H9 (cell line): Measurements from ENCODE around the gene USP9X. TPM values are rescaled to one million over a fixed set of nuclear protein-coding genes. Genes with fewer than 3 reads are reported as not detected.

ENCODE experiments used
- DNase-seq: peaks from one replicate; pipeline ENCODE4 v3.0.0-alpha.2; 2017
- H2AFZ ChIP-seq: one replicate; pipeline ENCODE4 v1.6.1; 2013; ENCODE audit warnings: mild to moderate bottlenecking, low read length, control low read depth, moderate library complexity
- H2AK5ac ChIP-seq: 2 replicates; pipeline ENCODE4 v1.6.1; 2013; ENCODE audit warnings: low read length, control low read depth, mixed read lengths; ENCODE audit not compliant: insufficient read length
- H2BK120ac ChIP-seq: one replicate; pipeline ENCODE4 v1.6.1; 2013; ENCODE audit warnings: low read depth, mild to moderate bottlenecking, low read length, control low read depth, inconsistent platforms; ENCODE audit not compliant: poor library complexity, severe bottlenecking
- H2BK12ac ChIP-seq: 2 replicates; pipeline ENCODE4 v1.6.1; 2013; ENCODE audit warnings: low read length, control low read depth, mixed read lengths, low read depth; ENCODE audit not compliant: insufficient read length
- H2BK15ac ChIP-seq: 2 replicates; pipeline ENCODE4 v1.6.1; 2013; ENCODE audit warnings: low read depth, low read length, control low read depth
- H2BK20ac ChIP-seq: one replicate; pipeline ENCODE4 v1.6.1; 2013; ENCODE audit warnings: low read depth, mild to moderate bottlenecking, low read length, control low read depth, inconsistent platforms; ENCODE audit not compliant: poor library complexity, severe bottlenecking
- H2BK5ac ChIP-seq: 2 replicates; pipeline ENCODE4 v1.6.1; 2013; ENCODE audit warnings: low read length, control low read depth, mixed read lengths; ENCODE audit not compliant: insufficient read length
- H3K14ac ChIP-seq: 2 replicates; pipeline ENCODE4 v1.6.1; 2013; ENCODE audit warnings: low read length, control low read depth; ENCODE audit not compliant: insufficient read depth
- H3K18ac ChIP-seq: 2 replicates; pipeline ENCODE4 v1.6.1; 2013; ENCODE audit warnings: low read depth, mild to moderate bottlenecking, mixed read lengths, low read length, control low read depth; ENCODE audit not compliant: insufficient read length
- H3K23ac ChIP-seq: 2 replicates; pipeline ENCODE4 v1.6.1; 2013; ENCODE audit warnings: low read length, control low read depth, mixed read lengths, low read depth; ENCODE audit not compliant: insufficient read length
- H3K23me2 ChIP-seq: 2 replicates; pipeline ENCODE4 v1.6.1; 2013; ENCODE audit warnings: low read depth, mild to moderate bottlenecking, mixed read lengths, low read length, control low read depth; ENCODE audit not compliant: insufficient read length, poor library complexity, severe bottlenecking
- H3K27ac ChIP-seq: 2 replicates; pipeline ENCODE4 v1.5.1; 2013; ENCODE audit warnings: low read length, control low read depth, mixed read lengths, low read depth; ENCODE audit not compliant: insufficient read length
- H3K27me3 ChIP-seq: 2 replicates; pipeline ENCODE4 v1.6.1; 2013; ENCODE audit warnings: low read length, control low read depth, inconsistent platforms; ENCODE audit not compliant: insufficient read depth
- H3K4ac ChIP-seq: 2 replicates; pipeline ENCODE4 v1.6.1; 2013; ENCODE audit warnings: low read depth, mild to moderate bottlenecking, control low read depth, inconsistent platforms, low read length, moderate library complexity
- H3K4me1 ChIP-seq: 2 replicates; pipeline ENCODE4 v1.6.1; 2013; ENCODE audit warnings: low read length, control low read depth, inconsistent platforms; ENCODE audit not compliant: insufficient read depth
- H3K4me2 ChIP-seq: 2 replicates; pipeline ENCODE4 v1.6.1; 2013; ENCODE audit warnings: low read length, control low read depth, mixed read lengths; ENCODE audit not compliant: insufficient read length, insufficient read depth
- H3K56ac ChIP-seq: 2 replicates; pipeline ENCODE4 v1.6.1; 2013; ENCODE audit warnings: low read depth, mild to moderate bottlenecking, mixed read lengths, low read length, control low read depth; ENCODE audit not compliant: insufficient read length
- H3K79me1 ChIP-seq: 2 replicates; pipeline ENCODE4 v1.6.1; 2013; ENCODE audit warnings: low read depth, mild to moderate bottlenecking, moderate library complexity, low read length, control low read depth, inconsistent platforms; ENCODE audit not compliant: insufficient read depth, poor library complexity, severe bottlenecking
- H3K79me2 ChIP-seq: 2 replicates; pipeline ENCODE4 v1.6.1; 2013; ENCODE audit warnings: low read length, control low read depth, inconsistent platforms; ENCODE audit not compliant: insufficient read depth
- H3K9ac ChIP-seq: 2 replicates; pipeline ENCODE4 v1.6.1; 2013; ENCODE audit warnings: low read length, control low read depth, mixed read lengths; ENCODE audit not compliant: insufficient read length; ENCODE audit errors: extremely low read depth
- H3K9me3 ChIP-seq: one replicate; pipeline ENCODE4 v1.6.1; 2013; ENCODE audit warnings: low read depth, low read length, inconsistent platforms; ENCODE audit not compliant: control insufficient read depth
- H3T11ph ChIP-seq: one replicate; pipeline ENCODE4 v1.6.1; 2013; ENCODE audit warnings: mild to moderate bottlenecking, low read length, control low read depth, inconsistent platforms
- H4K20me1 ChIP-seq: one replicate; pipeline ENCODE4 v1.6.1; 2013; ENCODE audit not compliant: control insufficient read depth, insufficient read length, insufficient read depth
- H4K5ac ChIP-seq: 2 replicates; pipeline ENCODE4 v1.6.1; 2013; ENCODE audit warnings: low read depth, mild to moderate bottlenecking, mixed read lengths, low read length, control low read depth; ENCODE audit not compliant: insufficient read length
- H4K8ac ChIP-seq: replicated peaks from 2 replicates; pipeline ENCODE4 v1.6.1; 2013; ENCODE audit warnings: low read length, control low read depth, mixed read lengths, low read depth; ENCODE audit not compliant: insufficient read length
- H4K91ac ChIP-seq: 2 replicates; pipeline ENCODE4 v1.6.1; 2013; ENCODE audit warnings: low read depth, mild to moderate bottlenecking, moderate library complexity, mixed read lengths, low read length, control low read depth; ENCODE audit not compliant: insufficient read length
- H3K27ac Mint-ChIP-seq, 3 experiments: 2 replicates in 2 of 3; 3 replicates in 1 of 3; pipeline ENCODE4 v1.8.0; 2020 to 2021; ENCODE audit warnings: mixed read lengths in 3 of 3, mild to moderate bottlenecking in 1 of 3, moderate library complexity in 1 of 3
- H3K27me3 Mint-ChIP-seq: 2 replicates; pipeline ENCODE4 v1.8.0; 2021; ENCODE audit warnings: low read depth, mild to moderate bottlenecking, moderate library complexity, mixed read lengths
- H3K36me3 Mint-ChIP-seq, 3 experiments: 2 replicates in 2 of 3; 3 replicates in 1 of 3; pipeline ENCODE4 v1.8.0; 2020 to 2021; ENCODE audit warnings: low read depth in 3 of 3, mixed read lengths in 3 of 3; ENCODE audit not compliant: insufficient read depth in 1 of 3
- H3K4me1 Mint-ChIP-seq, 2 experiments: 2 replicates each; pipeline ENCODE4 v1.8.0; 2020; ENCODE audit warnings: mixed read lengths in 2 of 2
- H3K4me3 Mint-ChIP-seq, 2 experiments: 2 replicates in 1 of 2; 3 replicates in 1 of 2; pipeline ENCODE4 v1.8.0; 2020 to 2021; ENCODE audit warnings: mild to moderate bottlenecking in 2 of 2, mixed read lengths in 2 of 2, moderate library complexity in 1 of 2
- H3K9me3 Mint-ChIP-seq, 2 experiments: 2 replicates in 1 of 2; 3 replicates in 1 of 2; pipeline ENCODE4 v1.8.0; 2020; ENCODE audit warnings: mild to moderate bottlenecking in 2 of 2, mixed read lengths in 2 of 2, moderate library complexity in 1 of 2
- CTCF ChIP-seq: fragments of 200-600 bp; sonication (generic); conservative IDR thresholded peaks from 3 replicates; pipeline ENCODE4 v1.8.0; 2021; ENCODE audit warnings: antibody characterized with exemption, mild to moderate bottlenecking
- whole genome bisulfite sequencing: extraction: QIAGEN DNeasy Blood & Tissue Kit; methylation state at CpG from one replicate; pipeline ENCODE4 v1.1.7; 2013; ENCODE audit warnings: missing lambda C conversion rate, low lambda C conversion rate, mixed read lengths; ENCODE audit not compliant: insufficient read length; ENCODE audit errors: extremely low coverage; 5-methylcytosine and 5-hydroxymethylcytosine counted together
- total RNA-seq: library from RNA; stranded (reverse); gene quantifications from 2 replicates; pipeline ENCODE4 v1.2.1, GENCODE V29; 2021

USP9X gene
- total RNA-seq, 1 experiment from 2014 or later, result 284 TPM

GRCh38 chrX:41085878-41086626, 807 bp downstream of the USP9X start:
- no CpG with 5 or more reads among the region's 71 CpGs for WGBS
- H2BK120ac ChIP-seq, result no peak overlapping the region
- Mint-ChIP-seq H3K36me3 (peaks cover 20 to 46% (median 38%) of the 10 kb centered on the region in 3 experiments), H3K27me3 (no peaks in the 10 kb centered on the region), H3K9me3 (peaks cover 51 to 61% of the 10 kb centered on the region in 2 experiments), H3K4me1 (peaks cover 10 to 12% of the 10 kb centered on the region in 2 experiments), H3K27ac (peak overlapping the region in 2 of 3 experiments; percentile 89 to 91; a peak in 3 of 7 replicates), H3K4me3 (peak overlapping the region; percentile 86 to 87)
- H4K8ac ChIP-seq, result no peak overlapping the region
- peak overlapping the region; percentile 60 for H3K27ac ChIP-seq
- no peak overlapping the region for H2BK12ac ChIP-seq
- no peaks in the 10 kb centered on the region for H3K9me3 ChIP-seq
- no peaks in the 10 kb centered on the region for H3K79me1 ChIP-seq
- peak overlapping the region; percentile 95 for H3K9ac ChIP-seq
- no peak overlapping the region for H3K23ac ChIP-seq
- no peak for DNase-seq
- peak overlapping the region; percentile 80 for H3K18ac ChIP-seq
- H3K4me1 ChIP-seq, result peaks cover 2% of the 10 kb centered on the region; the same call in 1 of the 2 replicates
- peak overlapping the region; percentile 94 for H3K14ac ChIP-seq
- H2BK15ac ChIP-seq, result no peak overlapping the region
- no peak overlapping the region for H2BK20ac ChIP-seq
- no peak overlapping the region for H4K5ac ChIP-seq
- H3K27me3 ChIP-seq, result no peaks in the 10 kb centered on the region
- H4K91ac ChIP-seq, result peak overlapping the region; percentile 60
- H3K56ac ChIP-seq, result no peak overlapping the region
- no peak overlapping the region for H2AFZ ChIP-seq
- no peak overlapping the region for H3T11ph ChIP-seq
- H3K4me2 ChIP-seq, result peak overlapping the region; percentile 90
- H3K23me2 ChIP-seq, result peaks cover 4% of the 10 kb centered on the region
- peak overlapping the region; percentile 15 for H2BK5ac ChIP-seq
- H2AK5ac ChIP-seq, result no peak overlapping the region
- H3K79me2 ChIP-seq, result peaks cover 54% of the 10 kb centered on the region
- no peaks in the 10 kb centered on the region for H4K20me1 ChIP-seq
- H3K4ac ChIP-seq, result peak overlapping the region; percentile 70; the same call in 1 of the 2 replicates
- TF ChIP-seq CTCF, result no peak
